PC-9 (cell line): ENCODE data around the gene PANK3.

ENCODE experiments used
- CTCF ChIP-seq: fragments of 200-600 bp; sonication (generic); conservative IDR thresholded peaks from 2 replicates; pipeline ENCODE4 v1.6.1; 2017; ENCODE audit warnings: mixed run types, antibody characterized with exemption, mild to moderate bottlenecking, moderate library complexity
- EZH2 ChIP-seq: fragments of 200-600 bp; sonication (generic); IDR thresholded peaks from 2 replicates; pipeline ENCODE4 v1.8.0; 2017; ENCODE audit warnings: antibody characterized with exemption, low read depth

DNA sequence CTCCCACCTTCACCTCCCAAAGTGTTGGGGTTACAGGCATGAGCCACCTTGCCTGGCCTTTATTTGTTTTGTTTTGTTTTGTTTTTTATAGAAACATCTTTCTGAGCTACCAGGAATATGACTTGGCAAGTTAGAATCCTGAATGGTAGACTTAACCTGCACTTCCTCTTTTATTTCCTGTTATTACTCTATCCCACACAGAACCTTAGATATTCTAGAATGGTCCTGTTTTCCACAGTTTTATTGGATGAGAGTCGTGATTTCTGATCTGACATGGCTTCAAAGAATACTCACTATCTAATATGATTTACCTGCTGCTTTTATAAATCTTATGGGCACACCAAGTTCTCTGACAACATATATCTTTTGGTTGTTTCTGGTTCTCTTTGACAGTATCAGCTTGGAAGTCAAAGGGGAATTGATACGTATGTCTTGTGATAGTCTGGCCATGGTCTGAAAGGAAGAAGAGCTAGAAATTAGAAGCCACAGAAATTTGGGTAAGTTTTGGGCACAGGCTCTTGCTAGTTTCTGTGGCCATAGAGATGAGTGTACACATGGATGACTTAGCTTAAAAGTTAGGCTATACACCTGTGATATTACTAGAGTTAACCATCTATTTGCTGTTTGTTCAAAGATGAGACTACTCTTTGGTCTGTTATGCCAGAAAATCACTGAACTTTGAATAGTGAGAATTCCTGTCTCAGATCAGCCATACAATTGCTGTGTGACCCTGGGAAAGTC is 4.7 kb upstream of the PANK3 start:
- no peak for TF ChIP-seq EZH2
- no peak for TF ChIP-seq CTCF
